ENCODE data around the gene TMEM179B. TPM values are rescaled to one million over a fixed set of nuclear protein-coding genes. Genes with fewer than 3 reads are reported as not detected.

The TMEM179B gene
- total and polyA plus RNA-seq, 2 of the 13 experiments (the other 11 are each of a cell fraction or from before 2014, with no cell fraction given), result 24.8 to 25.7 TPM

- TF ChIP-seq ZNF83 (CRISPR knock-in tag; IDR thresholded peaks at IDR 0.05; ENCODE audit: borderline replicate concordance), result no peak
- TF ChIP-seq SNAPC5 (CRISPR knock-in tag; IDR thresholded peaks at IDR 0.05; ENCODE audit: borderline replicate concordance), result no peak
- TF ChIP-seq MEIS2 (CRISPR knock-in tag; IDR thresholded peaks at IDR 0.05), result no peak
- TF ChIP-seq NPAS2 (CRISPR knock-in tag; IDR thresholded peaks at IDR 0.05; ENCODE audit: borderline replicate concordance), result no peak
- no peak for TF ChIP-seq GABPA (IDR thresholded peaks at IDR 0.05; ENCODE audit: low read depth, low read length)
- no peak for TF ChIP-seq GABPA (CRISPR knock-in tag; IDR thresholded peaks at IDR 0.05; ENCODE audit: low read depth)
- TF ChIP-seq NFATC3 (CRISPR knock-in tag; IDR thresholded peaks at IDR 0.05), result no peak
- TF ChIP-seq FOSL2 (CRISPR knock-in tag; IDR thresholded peaks at IDR 0.05), result 0 out of 2 replicates have a peak, but pooled peaks have one; percentile 5
- no peak for TF ChIP-seq ZNF281 (CRISPR knock-in tag; IDR thresholded peaks at IDR 0.05; ENCODE audit: borderline replicate concordance)
- TF ChIP-seq MLXIP (CRISPR knock-in tag; IDR thresholded peaks at IDR 0.05; ENCODE audit: borderline replicate concordance), result no peak
- no peak for TF ChIP-seq CBX1 (IDR thresholded peaks at IDR 0.05; ENCODE audit: low read depth)
- no peak for TF ChIP-seq ZBTB39 (CRISPR knock-in tag; IDR thresholded peaks at IDR 0.05)
- TF ChIP-seq GMEB1 (CRISPR knock-in tag; IDR thresholded peaks at IDR 0.05; ENCODE audit: borderline replicate concordance), result no peak
- TF ChIP-seq KDM3A (CRISPR knock-in tag; IDR thresholded peaks at IDR 0.05; ENCODE audit: low read depth), result peak; percentile 23; the same call in 1 of the 2 replicates
- TF ChIP-seq ZNF749 (CRISPR knock-in tag; IDR thresholded peaks at IDR 0.05; ENCODE audit: borderline replicate concordance), result peak; percentile 46; the same call in 1 of the 2 replicates
- no peak for TF ChIP-seq CEBPB (IDR thresholded peaks at IDR 0.05; ENCODE audit: borderline replicate concordance, low read depth, low read length)
- TF ChIP-seq ZNF615 (CRISPR knock-in tag; IDR thresholded peaks at IDR 0.05; ENCODE audit: borderline replicate concordance), result no peak
- TF ChIP-seq ZBTB34 (CRISPR knock-in tag; IDR thresholded peaks at IDR 0.05), result no peak
Observed at GRCh38 chr11:62830904-62831519, 43.8 kb downstream of the TMEM179B start (continued).
